Parathyroid adenoma (tissue), 2 donors: Measurements from ENCODE around the gene RYR1.

ENCODE experiments used
- H2AFZ ChIP-seq: fragments of 300-600 bp; sonication (generic); one replicate; pipeline ENCODE4 v1.7.0; 2017; ENCODE audit warnings: antibody characterized with exemption, mild to moderate bottlenecking
- H3K27ac ChIP-seq: fragments of 300-600 bp; sonication (generic); one replicate; pipeline ENCODE4 v1.7.0; 2017
- H3K27me3 ChIP-seq: fragments of 300-600 bp; sonication (generic); one replicate; pipeline ENCODE4 v1.7.0; 2017; ENCODE audit warnings: low read length; ENCODE audit not compliant: control insufficient read depth, insufficient read depth
- H3K36me3 ChIP-seq: fragments of 300-600 bp; sonication (generic); one replicate; pipeline ENCODE4 v1.7.0; 2017; ENCODE audit warnings: low read length; ENCODE audit not compliant: control insufficient read depth, insufficient read depth
- H3K4me1 ChIP-seq: fragments of 300-600 bp; sonication (generic); one replicate; pipeline ENCODE4 v1.7.0; 2017; ENCODE audit warnings: control low read depth
- H3K4me2 ChIP-seq: fragments of 300-600 bp; sonication (generic); one replicate; pipeline ENCODE4 v1.7.0; 2017; ENCODE audit warnings: low read length
- H3K4me3 ChIP-seq: fragments of 300-600 bp; sonication (generic); one replicate; pipeline ENCODE4 v1.7.0; 2017; ENCODE audit warnings: low read depth, low read length
- H3K79me2 ChIP-seq: fragments of 300-600 bp; sonication (generic); one replicate; pipeline ENCODE4 v1.7.0; 2017; ENCODE audit warnings: control low read depth
- H3K9ac ChIP-seq: fragments of 300-600 bp; sonication (generic); one replicate; pipeline ENCODE4 v1.7.0; 2017; ENCODE audit warnings: mild to moderate bottlenecking
- H3K9me3 ChIP-seq: fragments of 300-600 bp; sonication (generic); one replicate; pipeline ENCODE4 v1.7.0; 2017; ENCODE audit warnings: low read length; ENCODE audit not compliant: control insufficient read depth
- TF ChIP-seq, protein P1 (sequence below): fragments of 300-600 bp; sonication (generic); IDR thresholded peaks from one replicate; pipeline ENCODE4 v1.7.0; 2017; ENCODE audit warnings: antibody characterized with exemption, mild to moderate bottlenecking
- donor health status: primary hyperparathyroidism.

The RYR1 gene

DNA sequence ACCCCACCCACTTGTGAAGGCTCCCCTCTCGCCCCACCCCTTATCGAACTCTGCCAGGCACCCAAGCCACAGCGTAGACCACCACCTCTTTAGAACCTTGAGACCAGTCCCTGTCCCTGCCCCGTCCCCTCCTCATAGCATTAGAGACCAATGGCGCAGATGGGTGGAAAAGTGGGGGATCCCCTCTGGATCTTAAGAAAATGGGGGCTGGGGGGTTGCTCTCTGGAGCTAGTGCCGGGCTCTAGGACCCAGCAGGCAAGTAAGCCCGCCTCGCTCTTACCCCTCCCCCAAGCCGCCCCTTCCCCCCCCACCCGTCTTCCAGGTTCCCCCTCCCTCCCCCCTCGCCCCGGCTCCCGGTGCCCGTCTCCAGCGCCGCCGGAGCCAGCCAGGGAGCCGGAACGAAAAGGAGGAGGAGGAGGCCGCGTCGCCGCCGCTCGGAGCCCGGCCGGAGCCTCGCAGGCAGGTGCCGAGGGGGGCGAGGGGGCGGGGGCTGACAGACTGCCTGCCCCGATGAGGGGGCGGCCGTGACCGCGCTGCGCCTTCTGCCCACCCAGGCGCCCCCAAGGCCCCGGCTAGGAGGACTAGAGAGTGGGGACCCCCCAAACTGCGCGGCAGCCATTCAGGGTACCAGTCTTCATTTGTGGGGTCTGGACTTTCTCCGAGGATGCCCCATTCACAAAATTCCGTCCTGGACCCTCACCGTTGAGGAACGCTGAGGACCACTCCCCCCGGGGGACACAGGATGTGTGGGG is 45.0 kb upstream of the RYR1 start, which contains the start of gene SPRED3:
Gene SPRED3, plus strand, starts transcription at position 349 of the 752 bp plus-strand sequence. CDS start 1,606 bp downstream, outside the sequence.
- no peaks in the 10 kb centered on the region for H3K27me3 ChIP-seq

GRCh38 chr19:38389101-38389925 is 44.2 kb upstream of the RYR1 start:
- peak overlapping the region; percentile 48 for H3K27ac ChIP-seq
- H3K9ac ChIP-seq = no peak overlapping the region
- peak overlapping the region; percentile 99 for H3K4me2 ChIP-seq
- peak overlapping the region; percentile 88 for H2AFZ ChIP-seq
- H3K4me3 ChIP-seq = peak overlapping the region; percentile 87
- no peaks in the 10 kb centered on the region for H3K79me2 ChIP-seq
- H3K27me3 ChIP-seq = no peaks in the 10 kb centered on the region
- H3K9me3 ChIP-seq = no peaks in the 10 kb centered on the region
- no peaks in the 10 kb centered on the region for H3K4me1 ChIP-seq
- TF ChIP-seq, protein P1, sequence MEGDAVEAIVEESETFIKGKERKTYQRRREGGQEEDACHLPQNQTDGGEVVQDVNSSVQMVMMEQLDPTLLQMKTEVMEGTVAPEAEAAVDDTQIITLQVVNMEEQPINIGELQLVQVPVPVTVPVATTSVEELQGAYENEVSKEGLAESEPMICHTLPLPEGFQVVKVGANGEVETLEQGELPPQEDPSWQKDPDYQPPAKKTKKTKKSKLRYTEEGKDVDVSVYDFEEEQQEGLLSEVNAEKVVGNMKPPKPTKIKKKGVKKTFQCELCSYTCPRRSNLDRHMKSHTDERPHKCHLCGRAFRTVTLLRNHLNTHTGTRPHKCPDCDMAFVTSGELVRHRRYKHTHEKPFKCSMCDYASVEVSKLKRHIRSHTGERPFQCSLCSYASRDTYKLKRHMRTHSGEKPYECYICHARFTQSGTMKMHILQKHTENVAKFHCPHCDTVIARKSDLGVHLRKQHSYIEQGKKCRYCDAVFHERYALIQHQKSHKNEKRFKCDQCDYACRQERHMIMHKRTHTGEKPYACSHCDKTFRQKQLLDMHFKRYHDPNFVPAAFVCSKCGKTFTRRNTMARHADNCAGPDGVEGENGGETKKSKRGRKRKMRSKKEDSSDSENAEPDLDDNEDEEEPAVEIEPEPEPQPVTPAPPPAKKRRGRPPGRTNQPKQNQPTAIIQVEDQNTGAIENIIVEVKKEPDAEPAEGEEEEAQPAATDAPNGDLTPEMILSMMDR = no peak
- H3K36me3 ChIP-seq = no peaks in the 10 kb centered on the region

More for the DNA sequence above, 45.0 kb upstream of the RYR1 start, which contains the start of gene SPRED3:
- no peaks in the 10 kb centered on the region for H3K79me2 ChIP-seq
- H3K27ac ChIP-seq = peak within 1 kb of the TSS; percentile 74
- no peak within 1 kb of the TSS for H3K9ac ChIP-seq
- no peaks in the 10 kb centered on the region for H3K36me3 ChIP-seq
- peak within 1 kb of the TSS; percentile 99 for H3K4me2 ChIP-seq
- peak within 1 kb of the TSS; percentile 88 for H2AFZ ChIP-seq
- no peaks in the 10 kb centered on the region for H3K9me3 ChIP-seq
- peak within 1 kb of the TSS; percentile 87 for H3K4me3 ChIP-seq
- H3K4me1 ChIP-seq = no peaks in the 10 kb centered on the region
- TF ChIP-seq, protein P1 = no peak

GRCh38 chr19:38389957-38390924 is 43.2 kb upstream of the RYR1 start:
- no peaks in the 10 kb centered on the region for H3K36me3 ChIP-seq
- H3K4me2 ChIP-seq = no peak overlapping the region
- no peak overlapping the region for H3K9ac ChIP-seq
- H3K4me3 ChIP-seq = no peak overlapping the region
- no peaks in the 10 kb centered on the region for H3K9me3 ChIP-seq
- H3K27ac ChIP-seq = no peak overlapping the region
- TF ChIP-seq, protein P1 = no peak
- H3K79me2 ChIP-seq = no peaks in the 10 kb centered on the region
- no peak overlapping the region for H2AFZ ChIP-seq
- H3K4me1 ChIP-seq = no peaks in the 10 kb centered on the region
- no peaks in the 10 kb centered on the region for H3K27me3 ChIP-seq

GRCh38 chr19:38391911-38392464 is 41.5 kb upstream of the RYR1 start:
- Histone ChIP-seq H2AFZ (no peak overlapping the region), H3K9ac (no peak overlapping the region), H3K4me1 (no peaks in the 10 kb centered on the region), H3K79me2 (no peaks in the 10 kb centered on the region), H3K4me2 (no peak overlapping the region), H3K36me3 (no peaks in the 10 kb centered on the region), H3K27me3 (no peaks in the 10 kb centered on the region), H3K9me3 (no peaks in the 10 kb centered on the region), H3K27ac (no peak overlapping the region), H3K4me3 (no peak overlapping the region)
- TF ChIP-seq, protein P1 = no peak
